ENCODE data around the gene DCDC2C. TPM values are rescaled to one million over a fixed set of nuclear protein-coding genes. Genes with fewer than 3 reads are reported as not detected.

Gene DCDC2C
- total RNA-seq, 1 donor from 2014 or later: not detected

DNA sequence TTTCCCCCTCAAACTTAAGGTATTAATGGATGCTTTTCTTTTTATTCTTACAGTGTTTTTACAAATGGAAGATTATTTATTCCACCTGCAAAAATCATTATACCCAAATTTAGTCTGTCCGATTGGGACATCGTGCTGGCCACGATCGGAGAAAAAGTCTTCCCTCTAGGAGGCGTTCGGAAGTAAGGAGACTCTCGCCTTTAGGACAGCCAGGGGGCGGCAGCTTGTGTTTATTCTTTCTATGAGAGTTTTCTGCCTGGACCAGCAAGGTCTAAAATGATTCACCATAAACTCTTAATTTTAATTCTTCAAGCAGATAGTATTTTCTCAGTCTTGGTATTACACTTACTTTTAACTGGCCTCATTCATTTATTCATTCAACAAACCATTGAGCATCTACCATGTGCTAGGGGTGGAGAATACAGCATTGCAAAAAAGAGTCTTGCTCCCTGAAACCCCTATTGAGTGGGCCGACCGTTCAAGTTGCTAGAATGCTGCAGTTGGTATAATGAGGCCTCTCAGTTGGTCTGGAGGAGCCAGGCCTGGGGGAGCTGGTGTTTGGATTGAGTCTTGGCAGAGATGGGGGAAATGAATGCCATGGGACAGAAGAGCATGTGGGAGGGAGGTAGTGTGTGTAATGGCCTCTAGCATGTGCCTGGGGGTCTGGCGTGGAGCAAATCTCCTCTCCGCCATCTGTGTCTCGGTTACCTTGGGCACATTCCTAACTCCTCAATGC, 38.7 kb downstream of the DCDC2C start:
- Mint-ChIP-seq H3K4me3 (no peak overlapping the region), H3K36me3 (no peaks in the 10 kb centered on the region), H3K9me3 (no peaks in the 10 kb centered on the region), H3K27me3 (ENCODE audit: low read depth) (peaks cover 29% of the 10 kb centered on the region), H3K4me1 (no peaks in the 10 kb centered on the region), H3K27ac (no peak overlapping the region)
- TF ChIP-seq CTCF (IDR thresholded peaks at IDR 0.05; ENCODE audit: unreplicated experiment): no peak
- DNase-seq (ENCODE audit: low spot score in 2 of 2, unreplicated experiment in 2 of 2): no peak

GRCh38 chr2:3742743-3743508, 39.6 kb downstream of the DCDC2C start:
- Mint-ChIP-seq H3K27me3 (ENCODE audit: low read depth) (peaks cover 31% of the 10 kb centered on the region), H3K36me3 (no peaks in the 10 kb centered on the region), H3K4me3 (no peak overlapping the region), H3K27ac (no peak overlapping the region), H3K9me3 (no peaks in the 10 kb centered on the region), H3K4me1 (no peaks in the 10 kb centered on the region)
- TF ChIP-seq CTCF (IDR thresholded peaks at IDR 0.05; ENCODE audit: unreplicated experiment): no peak
- DNase-seq (ENCODE audit: low spot score in 2 of 2, unreplicated experiment in 2 of 2): no peak

- TF ChIP-seq CTCF (IDR thresholded peaks at IDR 0.05; ENCODE audit: unreplicated experiment): no peak
- DNase-seq (ENCODE audit: low spot score in 2 of 2, unreplicated experiment in 2 of 2): no peak
- H3K9me3 Mint-ChIP-seq: no peaks in the 10 kb centered on the region
- no peaks in the 10 kb centered on the region for H3K4me1 Mint-ChIP-seq
- peaks cover 38% of the 10 kb centered on the region for H3K27me3 Mint-ChIP-seq (ENCODE audit: low read depth)
- no peak overlapping the region for H3K4me3 Mint-ChIP-seq
- H3K36me3 Mint-ChIP-seq: no peaks in the 10 kb centered on the region
- no peak overlapping the region for H3K27ac Mint-ChIP-seq
These were observed 40.7 kb downstream of the DCDC2C start for GRCh38 chr2:3743951-3744555.

DNA sequence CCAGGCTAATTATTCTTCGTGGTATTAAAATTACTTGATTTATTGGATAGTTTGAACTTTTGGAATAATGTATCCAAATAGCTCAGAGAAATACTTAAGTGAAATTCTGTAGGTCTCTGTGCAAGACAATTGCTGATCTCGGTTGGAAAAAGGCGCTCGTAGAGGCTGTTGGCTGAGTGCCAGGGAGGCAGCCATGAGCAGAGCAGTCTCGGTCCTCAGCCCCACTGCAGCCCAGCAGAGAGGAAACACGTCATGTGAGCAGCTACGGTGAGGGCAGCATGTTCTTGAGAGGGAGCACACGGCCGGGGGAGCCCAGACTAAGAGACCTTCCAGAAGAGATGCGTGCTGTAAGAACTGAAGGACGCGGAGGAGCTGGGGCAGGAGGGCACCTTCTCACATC, 42.5 kb downstream of the DCDC2C start:
- Mint-ChIP-seq H3K27me3 (ENCODE audit: low read depth) (peaks cover 50% of the 10 kb centered on the region), H3K36me3 (no peaks in the 10 kb centered on the region), H3K27ac (no peak overlapping the region)

More for the DNA sequence above, 42.5 kb downstream of the DCDC2C start:
- Mint-ChIP-seq H3K4me1 (no peaks in the 10 kb centered on the region), H3K9me3 (no peaks in the 10 kb centered on the region), H3K4me3 (no peak overlapping the region)
- DNase-seq (ENCODE audit: low spot score in 2 of 2, unreplicated experiment in 2 of 2): no peak
- no peak for TF ChIP-seq CTCF (IDR thresholded peaks at IDR 0.05; ENCODE audit: unreplicated experiment)

Measured in mesothelial cell of epicardium (in vitro differentiated cells).